DND-41 (cell line): Measurements from ENCODE around the gene FAM222B.

Source experiments
- ATAC-seq: fragments of 200-7000 bp; cut with Tn5 transposase; 3 replicates; pipeline ENCODE4 v1.9.1; 2021; ENCODE audit warnings: low read depth; ENCODE audit not compliant: insufficient read depth
- DNase-seq: peaks from one replicate; pipeline ENCODE4 v3.0.0-alpha.2; 2020
- H2AFZ ChIP-seq: 2 replicates; pipeline ENCODE4 v1.6.0; 2012; ENCODE audit warnings: low read depth, low read length
- H3K27ac ChIP-seq: 2 replicates; pipeline ENCODE4 v1.5.1; 2012; ENCODE audit warnings: low read length, inconsistent platforms
- H3K27me3 ChIP-seq: fragments of 200-600 bp; sonication (generic); 2 replicates; pipeline ENCODE4 v1.6.0; 2012; ENCODE audit warnings: low read length, mild to moderate bottlenecking, inconsistent platforms; ENCODE audit not compliant: insufficient read depth, poor library complexity
- H3K36me3 ChIP-seq: 2 replicates; pipeline ENCODE4 v1.5.1; 2012; ENCODE audit warnings: low read length, inconsistent platforms; ENCODE audit not compliant: insufficient read depth
- H3K4me1 ChIP-seq: 2 replicates; pipeline ENCODE4 v1.5.1; 2012; ENCODE audit warnings: mild to moderate bottlenecking, low read length; ENCODE audit not compliant: insufficient read depth
- H3K4me2 ChIP-seq: 2 replicates; pipeline ENCODE4 v1.6.0; 2012; ENCODE audit warnings: mild to moderate bottlenecking, moderate library complexity, low read length, inconsistent platforms; ENCODE audit not compliant: insufficient read depth
- H3K4me3 ChIP-seq, 2 experiments: fragments of 200-600 bp in 1 of 2; shearing (Covaris generic) in 1 of 2; 2 replicates each; pipeline ENCODE4 v1.5.1; 2012 to 2016; ENCODE audit warnings: inconsistent platforms in 2 of 2, low read length in 2 of 2, mild to moderate bottlenecking in 2 of 2, low read depth in 1 of 2, moderate library complexity in 1 of 2
- H3K79me2 ChIP-seq: 2 replicates; pipeline ENCODE4 v1.6.0; 2012; ENCODE audit warnings: low read length, inconsistent platforms; ENCODE audit not compliant: insufficient read depth
- H3K9ac ChIP-seq: 2 replicates; pipeline ENCODE4 v1.6.0; 2012; ENCODE audit warnings: low read depth, mild to moderate bottlenecking, inconsistent platforms, low read length, moderate library complexity
- H3K9me3 ChIP-seq: 2 replicates; pipeline ENCODE4 v1.5.1; 2012; ENCODE audit warnings: low read length, moderate library complexity, mild to moderate bottlenecking, inconsistent platforms; ENCODE audit not compliant: insufficient read depth, severe bottlenecking
- H4K20me1 ChIP-seq: 2 replicates; pipeline ENCODE4 v1.6.0; 2012; ENCODE audit warnings: low read length; ENCODE audit not compliant: insufficient read depth
- EZH2 ChIP-seq: IDR thresholded peaks from 3 replicates; pipeline ENCODE4 v1.6.1; 2012; ENCODE audit warnings: borderline replicate concordance, low read depth, mild to moderate bottlenecking, moderate library complexity, low read length, inconsistent platforms; ENCODE audit not compliant: severe bottlenecking
- TF ChIP-seq, protein P1 (sequence below): IDR thresholded peaks from 2 replicates; pipeline ENCODE4 v1.5.1; 2012; ENCODE audit warnings: borderline replicate concordance, low read length, moderate library complexity, mild to moderate bottlenecking; ENCODE audit not compliant: poor library complexity, severe bottlenecking; ENCODE audit errors: extremely low read depth

Gene FAM222B

DNA sequence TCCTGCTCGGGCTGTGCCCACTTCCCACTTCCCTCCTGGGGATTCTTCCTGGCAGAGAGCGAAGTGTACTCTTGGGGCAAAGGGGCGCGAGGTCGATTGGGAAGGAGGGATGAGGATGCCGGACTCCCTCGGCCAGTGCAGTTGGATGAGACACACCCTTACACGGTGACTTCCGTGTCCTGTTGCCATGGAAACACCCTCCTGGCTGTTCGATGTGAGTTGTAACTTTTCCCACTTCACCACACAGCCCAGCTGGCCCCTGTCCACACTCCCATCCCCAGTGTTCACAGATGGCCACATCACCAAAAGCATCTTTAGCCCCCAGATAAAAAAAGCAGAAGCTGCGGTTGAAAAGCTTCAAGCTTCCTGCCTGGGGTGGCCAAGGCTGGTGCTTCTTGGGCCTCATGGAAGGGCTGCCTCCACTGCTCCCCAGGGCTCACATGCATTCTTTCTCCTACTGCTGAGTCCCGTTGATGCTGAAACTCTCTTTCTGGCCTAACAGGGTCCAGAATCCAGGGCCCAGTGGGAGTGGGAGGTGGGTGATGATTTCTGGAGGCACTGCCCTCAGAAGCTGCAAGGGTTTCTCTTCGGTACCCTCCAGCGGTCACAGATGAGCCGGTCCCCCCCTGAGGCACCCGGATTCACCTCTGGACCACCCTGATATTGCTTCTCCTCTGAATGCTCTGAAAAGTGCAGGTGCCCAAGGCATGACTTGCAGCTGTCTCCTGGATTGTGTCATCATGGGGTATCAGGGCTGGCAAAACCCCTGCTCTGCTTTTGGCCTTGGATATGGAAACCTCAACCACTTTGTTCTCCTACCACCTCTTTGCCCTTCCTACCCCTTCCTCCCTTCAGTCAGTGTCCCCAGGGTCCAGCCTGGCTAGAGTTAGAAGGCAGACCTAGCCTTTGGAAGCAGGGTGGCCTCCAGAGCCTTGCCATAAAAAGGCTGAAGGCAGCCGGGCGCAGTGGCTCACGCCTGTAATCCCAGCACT lies 100.9 kb downstream of the FAM222B start:
- no peak overlapping the region for H3K4me3 ChIP-seq
- no peak overlapping the region for H3K4me2 ChIP-seq
- no peaks in the 10 kb centered on the region for H3K27me3 ChIP-seq
- H3K4me1 ChIP-seq, result peaks cover 29% of the 10 kb centered on the region
- ATAC-seq (no peak), DNase-seq (no peak)
- H2AFZ ChIP-seq, result no peak overlapping the region
- H3K36me3 ChIP-seq, result peaks cover 12% of the 10 kb centered on the region
- H3K27ac ChIP-seq, result no peak overlapping the region
- H3K9ac ChIP-seq, result no peak overlapping the region
- H3K9me3 ChIP-seq, result no peaks in the 10 kb centered on the region
- peaks cover 21% of the 10 kb centered on the region for H4K20me1 ChIP-seq
- H3K79me2 ChIP-seq, result peaks cover 27% of the 10 kb centered on the region
- TF ChIP-seq, protein P1, sequence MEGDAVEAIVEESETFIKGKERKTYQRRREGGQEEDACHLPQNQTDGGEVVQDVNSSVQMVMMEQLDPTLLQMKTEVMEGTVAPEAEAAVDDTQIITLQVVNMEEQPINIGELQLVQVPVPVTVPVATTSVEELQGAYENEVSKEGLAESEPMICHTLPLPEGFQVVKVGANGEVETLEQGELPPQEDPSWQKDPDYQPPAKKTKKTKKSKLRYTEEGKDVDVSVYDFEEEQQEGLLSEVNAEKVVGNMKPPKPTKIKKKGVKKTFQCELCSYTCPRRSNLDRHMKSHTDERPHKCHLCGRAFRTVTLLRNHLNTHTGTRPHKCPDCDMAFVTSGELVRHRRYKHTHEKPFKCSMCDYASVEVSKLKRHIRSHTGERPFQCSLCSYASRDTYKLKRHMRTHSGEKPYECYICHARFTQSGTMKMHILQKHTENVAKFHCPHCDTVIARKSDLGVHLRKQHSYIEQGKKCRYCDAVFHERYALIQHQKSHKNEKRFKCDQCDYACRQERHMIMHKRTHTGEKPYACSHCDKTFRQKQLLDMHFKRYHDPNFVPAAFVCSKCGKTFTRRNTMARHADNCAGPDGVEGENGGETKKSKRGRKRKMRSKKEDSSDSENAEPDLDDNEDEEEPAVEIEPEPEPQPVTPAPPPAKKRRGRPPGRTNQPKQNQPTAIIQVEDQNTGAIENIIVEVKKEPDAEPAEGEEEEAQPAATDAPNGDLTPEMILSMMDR, result no peak
- TF ChIP-seq EZH2, result no peak

DNA sequence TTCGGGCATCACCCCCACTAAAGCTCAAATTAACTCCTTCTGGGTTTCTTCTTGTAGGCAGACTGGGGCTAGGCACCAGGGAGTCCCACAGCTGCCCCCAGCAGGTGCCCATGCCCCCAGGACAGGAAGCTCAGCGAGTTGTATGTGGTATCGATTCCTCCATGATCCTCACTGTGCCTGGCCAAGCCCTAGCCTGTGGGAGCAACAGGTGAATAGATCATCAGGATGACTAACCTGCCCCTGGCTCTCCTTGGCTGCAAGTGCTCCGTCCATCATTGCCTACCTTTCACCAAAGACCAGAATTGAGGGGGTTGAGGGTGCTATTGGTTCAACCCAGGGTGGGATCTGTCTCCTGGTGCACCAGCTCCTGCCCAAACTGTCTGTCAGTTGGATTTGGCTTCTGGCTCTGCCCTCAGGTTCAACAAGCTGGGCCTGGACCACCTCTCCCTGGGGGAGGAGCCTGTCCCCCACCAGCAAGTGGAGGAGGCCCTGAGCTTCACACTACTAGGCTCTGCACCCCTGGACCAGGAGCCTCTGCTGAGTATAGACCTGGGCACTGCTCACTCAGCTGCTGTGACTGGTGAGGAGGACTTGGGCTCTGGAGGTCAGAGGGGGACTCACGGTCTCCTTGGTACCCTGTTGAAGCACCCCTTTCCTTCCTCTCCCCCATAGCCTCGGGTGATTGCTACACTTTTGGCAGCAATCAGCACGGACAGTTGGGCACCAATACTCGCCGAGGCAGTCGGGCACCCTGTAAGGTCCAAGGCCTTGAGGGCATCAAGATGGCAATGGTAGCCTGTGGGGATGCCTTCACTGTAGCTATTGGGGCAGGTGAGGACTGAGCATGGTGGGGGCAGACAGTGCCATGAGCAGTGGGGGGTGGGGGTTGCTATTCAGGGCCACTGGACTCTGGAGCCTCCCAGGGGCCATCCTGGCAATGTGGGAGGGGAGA lies 101.9 kb downstream of the FAM222B start:
- Histone ChIP-seq H3K9ac (no peak overlapping the region), H2AFZ (no peak overlapping the region), H3K36me3 (peaks cover 2% of the 10 kb centered on the region; the same call in 1 of the 2 replicates), H3K9me3 (no peaks in the 10 kb centered on the region), H3K27ac (no peak overlapping the region), H3K4me3 (no peak overlapping the region), H3K4me2 (no peak overlapping the region), H3K27me3 (no peaks in the 10 kb centered on the region), H3K79me2 (peaks cover 17% of the 10 kb centered on the region), H4K20me1 (peaks cover 11% of the 10 kb centered on the region), H3K4me1 (peaks cover 19% of the 10 kb centered on the region)
- TF ChIP-seq, protein P1, result no peak
- TF ChIP-seq EZH2, result no peak
- DNase-seq (no peak), ATAC-seq (no peak)

- Histone ChIP-seq H3K36me3 (no peaks in the 10 kb centered on the region), H3K9me3 (no peaks in the 10 kb centered on the region), H4K20me1 (no peaks in the 10 kb centered on the region), H3K4me1 (peaks cover 8% of the 10 kb centered on the region), H3K79me2 (no peaks in the 10 kb centered on the region), H3K9ac (no peak overlapping the region), H3K27ac (no peak overlapping the region), H2AFZ (no peak overlapping the region), H3K4me3 (no peak overlapping the region), H3K27me3 (no peaks in the 10 kb centered on the region), H3K4me2 (no peak overlapping the region)
- no peak for TF ChIP-seq EZH2
- TF ChIP-seq, protein P1, result no peak
- ATAC-seq (peak; percentile 8; the same call in 1 of the 3 replicates), DNase-seq (peak; percentile 37)
These were observed 103.8 kb downstream of the FAM222B start for GRCh38 chr17:28738680-28739384.
